GM19240 (cell line): Measurements from ENCODE around the gene RGS10.
"Not testable (repeated sequence)": the region's sequence is repeated elsewhere in the genome, so short reads cannot be mapped to it uniquely, and the experiment has no call there.

Experiments used
- DNase-seq: peaks from one replicate; pipeline ENCODE4 v3.0.0; 2011; ENCODE audit warnings: low spot score; ENCODE audit not compliant: insufficient read length

Gene RGS10

GRCh38 chr10:119539359-119539825 is 3.1 kb downstream of the RGS10 start:
- DNase-seq: no peak

DNA sequence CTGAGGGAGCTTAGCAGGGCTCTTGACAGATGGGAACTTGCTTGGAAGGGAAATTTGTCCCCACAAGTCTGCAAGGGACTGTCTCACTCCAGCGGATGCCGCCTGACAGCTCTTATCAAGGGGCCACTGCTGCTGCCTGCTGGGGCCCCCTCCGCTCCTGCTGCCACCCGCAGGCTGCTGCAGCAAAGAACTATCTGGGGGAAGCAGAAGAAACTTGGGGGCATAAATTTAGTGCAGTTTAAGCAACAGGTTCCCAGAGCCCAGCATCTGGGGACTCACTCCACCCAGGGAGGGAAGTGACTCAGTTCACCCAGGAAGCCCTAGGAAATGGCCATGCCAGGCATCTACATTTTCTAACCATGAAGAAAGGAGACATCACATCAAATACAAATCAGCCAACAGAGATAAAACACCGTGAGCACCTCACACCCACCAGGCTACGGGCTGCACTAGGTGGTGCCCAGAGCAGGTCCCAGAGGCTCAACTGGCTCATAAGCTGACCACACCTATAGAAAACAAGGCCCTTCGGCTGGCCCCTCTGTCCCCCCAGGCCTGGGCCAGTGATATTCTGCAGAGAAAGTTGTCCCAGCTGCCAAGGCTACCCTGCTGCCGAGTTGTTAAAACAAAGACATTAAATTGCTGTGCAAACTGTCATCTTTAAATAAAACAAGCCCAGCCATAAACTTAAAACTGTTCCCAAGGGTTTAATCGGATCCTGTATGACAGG is 3.7 kb downstream of the RGS10 start:
- no peak for DNase-seq

GRCh38 chr10:119537953-119538630 is 4.4 kb downstream of the RGS10 start:
- no peak for DNase-seq

GRCh38 chr10:119536508-119537025 is 6.0 kb downstream of the RGS10 start:
- no peak for DNase-seq

- DNase-seq: no peak
These were observed 6.5 kb downstream of the RGS10 start for GRCh38 chr10:119535837-119536507.

DNA sequence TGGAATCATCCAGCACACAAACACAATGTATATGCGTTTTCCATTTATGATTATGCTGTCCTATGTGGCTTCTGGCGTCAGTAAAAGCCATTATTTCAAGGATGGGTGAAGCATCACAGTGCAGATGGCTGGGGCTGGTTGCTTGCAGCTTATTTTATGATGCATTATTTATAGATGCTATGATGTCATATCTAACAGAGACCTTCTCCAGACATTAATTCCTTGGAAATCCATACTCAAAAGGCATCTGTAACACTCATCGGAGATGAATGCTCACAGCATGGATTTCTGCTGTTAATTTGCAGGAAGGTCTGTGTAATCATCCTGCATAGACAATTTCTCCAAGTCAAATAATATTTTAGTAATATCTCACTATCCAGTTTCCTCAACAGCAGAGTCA is 7.2 kb downstream of the RGS10 start:
- no peak for DNase-seq

DNA sequence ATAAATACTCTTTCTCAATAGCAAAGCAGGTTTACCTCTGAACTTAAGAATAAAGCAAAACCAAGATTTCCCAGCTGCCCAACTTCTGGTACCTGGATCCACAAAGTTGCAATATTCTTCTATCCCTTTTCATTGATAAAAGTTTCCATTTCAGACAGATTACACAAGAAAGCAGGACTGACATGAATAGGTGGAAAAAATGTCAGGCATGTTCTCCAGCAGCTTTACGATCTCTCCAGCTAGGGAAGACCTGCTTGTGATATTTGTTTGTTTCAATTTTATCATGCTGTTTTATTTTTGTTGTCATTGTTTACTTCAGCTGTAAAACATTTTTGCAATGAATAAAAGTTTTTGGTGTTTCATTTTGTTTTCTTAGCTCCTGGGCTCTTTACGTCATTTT is 9.0 kb downstream of the RGS10 start:
- DNase-seq: no peak

DNA sequence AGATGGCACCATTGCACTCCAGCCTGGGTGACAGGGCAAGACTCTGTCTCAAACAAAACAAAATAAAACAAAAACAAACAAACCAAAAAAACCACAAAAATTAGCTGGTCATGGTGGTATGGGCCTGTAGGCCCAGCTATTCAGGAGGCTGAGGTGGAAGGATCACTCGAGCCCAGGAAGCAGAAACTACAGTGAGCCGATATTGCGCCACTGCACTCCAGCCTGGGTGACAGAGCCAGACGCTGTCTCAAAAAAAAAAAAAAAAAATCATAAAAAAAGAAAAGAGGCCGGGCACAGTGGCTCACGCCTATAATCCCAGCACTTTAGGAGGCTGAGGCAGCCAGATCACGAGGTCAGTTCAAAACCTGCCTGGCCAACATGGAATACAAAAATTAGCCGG is 9.7 kb downstream of the RGS10 start:
- DNase-seq: not testable (repeated sequence)

GRCh38 chr10:119532251-119532650 is 10.3 kb downstream of the RGS10 start:
- not testable (repeated sequence) for DNase-seq

DNA sequence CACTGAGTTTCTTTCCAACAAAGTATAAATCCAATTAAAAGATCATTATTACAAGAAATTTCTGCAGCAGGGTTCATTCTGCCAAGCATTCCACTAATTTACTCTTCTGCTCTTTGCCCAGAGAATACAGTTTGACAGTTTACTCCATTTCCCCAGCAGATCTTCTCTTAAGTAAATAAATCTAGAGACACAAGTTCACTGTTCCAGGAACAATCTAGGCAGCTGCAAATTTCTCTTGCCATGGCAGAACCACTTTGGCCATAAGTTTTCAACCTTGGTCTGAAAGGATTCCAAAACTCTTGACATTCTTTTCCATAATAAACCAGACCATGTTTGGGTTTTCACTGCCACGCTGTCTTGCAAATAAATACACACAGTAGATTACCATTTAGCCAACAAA is 11.5 kb downstream of the RGS10 start:
- DNase-seq: no peak

- DNase-seq: not testable (repeated sequence)
These were observed 13.8 kb downstream of the RGS10 start for GRCh38 chr10:119528663-119529237.

- no peak for DNase-seq
These were observed 15.6 kb downstream of the RGS10 start for GRCh38 chr10:119526621-119527592.

- DNase-seq: no peak
These were observed 16.4 kb downstream of the RGS10 start for GRCh38 chr10:119526149-119526548.

DNA sequence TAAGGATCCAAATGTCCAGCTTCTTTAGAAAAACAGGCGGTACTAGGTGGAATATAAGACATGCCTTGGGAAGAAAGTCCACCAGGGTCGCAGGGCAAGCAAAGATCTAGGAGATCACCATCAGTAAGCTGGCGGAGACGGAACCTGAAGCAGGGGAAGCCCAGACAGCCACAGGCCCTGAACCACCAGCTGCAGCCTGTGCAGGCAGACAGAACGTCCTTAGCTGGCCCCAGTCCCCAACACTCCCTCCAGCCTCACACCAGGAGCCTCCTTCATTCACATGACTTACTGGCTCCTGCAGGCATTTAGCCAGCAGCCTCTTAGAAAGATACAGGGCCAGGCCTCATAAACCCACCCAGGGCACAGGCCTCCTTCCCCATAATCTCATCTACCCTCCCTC is 17.4 kb downstream of the RGS10 start:
- DNase-seq: no peak

- no peak for DNase-seq
These were observed 17.8 kb downstream of the RGS10 start for GRCh38 chr10:119524720-119525070.

DNA sequence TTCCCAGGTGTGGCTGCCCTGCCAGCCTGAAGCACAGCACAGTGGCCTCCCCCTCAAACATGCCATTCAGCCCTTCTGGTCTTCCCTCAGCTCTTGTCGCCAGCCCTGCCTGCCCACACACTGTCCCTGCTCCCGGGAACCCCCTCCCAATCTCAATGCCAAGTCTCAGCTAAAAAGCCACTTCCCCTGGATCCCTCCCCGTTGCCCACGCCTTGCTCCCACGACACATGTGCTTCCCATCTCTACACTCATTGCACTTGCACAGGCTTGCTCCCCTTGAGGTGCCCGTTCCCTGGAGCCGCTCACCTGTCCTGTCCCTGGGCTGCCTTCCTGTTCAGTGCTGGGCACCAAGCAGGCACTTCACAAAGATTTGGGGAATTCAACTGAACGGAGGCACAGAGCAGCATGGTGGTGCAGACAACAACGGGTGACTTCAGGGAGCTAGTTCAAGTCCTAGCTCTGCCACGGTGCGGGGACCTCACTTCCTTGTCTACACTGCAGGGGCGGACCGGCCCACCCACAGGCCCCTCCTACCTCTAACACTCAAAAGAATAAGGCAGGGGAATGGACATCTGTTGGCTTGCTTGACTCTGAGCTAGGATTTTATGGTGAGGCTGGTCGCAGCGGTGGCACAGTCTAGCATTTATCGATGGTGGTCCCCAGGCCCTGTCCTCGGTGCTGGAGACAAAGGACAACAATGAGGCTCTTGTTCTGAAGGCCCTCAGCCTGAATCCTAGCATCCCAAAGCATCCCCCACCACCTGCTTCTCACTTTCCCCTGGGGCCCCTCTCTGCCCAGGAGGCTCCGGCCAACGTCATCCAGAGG is 18.4 kb downstream of the RGS10 start:
- no peak for DNase-seq

DNA sequence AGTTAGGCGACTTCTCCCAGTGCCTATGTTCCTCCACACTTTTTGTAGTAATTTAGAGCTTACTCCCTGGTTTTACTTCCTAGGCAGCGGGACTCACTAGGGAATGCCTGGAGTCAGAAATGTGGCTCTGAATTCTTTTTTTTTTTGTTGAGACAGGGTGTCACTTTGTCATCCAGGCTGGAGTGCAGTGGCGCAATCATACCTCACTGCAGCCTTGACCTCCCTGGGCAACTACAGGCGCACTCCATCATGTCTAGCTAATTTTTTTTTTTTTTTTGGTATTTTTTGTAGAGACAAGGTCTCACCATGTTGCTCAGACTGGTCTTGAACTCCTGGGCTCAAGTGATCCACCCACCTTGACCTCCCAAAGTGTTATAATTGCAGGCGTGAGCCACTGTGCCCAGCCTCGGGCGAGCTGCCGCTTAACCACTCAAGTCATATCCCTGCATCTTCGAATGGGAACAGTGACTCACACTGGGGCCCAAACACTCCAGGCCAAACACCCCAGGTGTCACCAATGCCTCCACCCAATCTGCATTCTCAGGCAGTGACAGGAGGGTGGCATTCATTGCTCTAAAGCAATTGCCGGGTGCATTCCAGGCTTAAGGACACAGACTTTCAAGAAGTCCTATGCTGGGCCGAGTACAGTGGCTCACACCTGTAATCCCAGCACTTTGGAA is 19.6 kb downstream of the RGS10 start:
- no peak for DNase-seq

GRCh38 chr10:119521443-119522204 is 20.9 kb downstream of the RGS10 start:
- DNase-seq: no peak

- DNase-seq: no peak
These were observed 22.2 kb downstream of the RGS10 start for GRCh38 chr10:119520283-119520682.
